A375 (cell line): Measurements from ENCODE around the gene NOP14. TPM values are rescaled to one million over a fixed set of nuclear protein-coding genes. Genes with fewer than 3 reads are reported as not detected.

ENCODE experiments used
- total RNA-seq: library from RNA; depleted of rRNA; stranded (reverse); fragments of >200 nt; shearing (Covaris generic); gene quantifications from 2 replicates; pipeline ENCODE4 v1.2.3, GENCODE V29; 2014; rRNA removed

Gene NOP14
- total RNA-seq: 45.7 and 48.9 TPM in 2 replicates

GRCh38 chr4:2963175-2963965, at the start of gene NOP14, which contains the start of gene GRK4:
NOP14 (minus strand) TSS chr4:2963406; CDS start chr4:2963319, 87 bp downstream.
GRK4 (plus strand) TSS chr4:2963571; CDS start chr4:2964071, 500 bp downstream.

Other genes starting within 250 kb of the NOP14 start
- gene TNIP2, start 207.1 kb downstream of the NOP14 start, total RNA-seq: 42.1 and 44.8 TPM in 2 replicates
- 35.8 and 36.5 TPM in 2 replicates for gene SH3BP2, start 170.3 kb downstream of the NOP14 start, total RNA-seq
- gene ADD1, start 119.6 kb downstream of the NOP14 start, total RNA-seq: 104 and 121 TPM in 2 replicates
- gene GRK4, start 165 bp upstream of the NOP14 start, total RNA-seq: 3.2 and 4.0 TPM in 2 replicates
- not detected in 2 replicates for gene HTT-AS, start 111.1 kb upstream of the NOP14 start, total RNA-seq
- gene HTT, start 111.3 kb upstream of the NOP14 start, total RNA-seq: 24.9 TPM in 2 replicates